IMR-90 (cell line): ENCODE measurements around the gene COL2A1.

ENCODE experiments used
- POLR2A ChIP-seq: IDR thresholded peaks from 2 replicates; pipeline ENCODE4 v1.6.1; 2012; ENCODE audit warnings: mild to moderate bottlenecking, low read depth, low read length
- TF ChIP-seq, protein P1 (sequence below): conservative IDR thresholded peaks from 2 replicates; pipeline ENCODE4 v1.5.1; 2012; ENCODE audit warnings: mild to moderate bottlenecking, low read depth, low read length, improper control_type of control experiment

DNA sequence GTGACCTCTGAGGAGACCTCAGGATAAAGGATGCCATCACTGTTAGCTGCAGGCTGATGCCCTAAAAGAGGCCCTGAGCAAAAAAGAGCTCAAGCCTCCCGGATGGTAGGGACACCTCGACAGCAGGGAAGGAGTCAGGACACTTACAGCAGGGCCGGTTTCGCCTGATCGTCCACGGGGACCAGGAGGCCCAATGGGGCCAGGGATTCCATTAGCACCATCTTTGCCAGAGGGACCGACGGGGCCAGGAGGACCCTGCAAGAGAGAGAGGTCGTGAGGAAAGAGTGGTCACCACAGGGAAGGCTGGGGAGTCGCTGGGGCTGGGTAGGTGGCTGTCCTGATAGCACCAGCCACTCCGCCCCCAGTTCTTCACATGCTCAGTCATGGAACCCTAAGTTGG, 28.5 kb downstream of the COL2A1 start:
- TF ChIP-seq, protein P1, sequence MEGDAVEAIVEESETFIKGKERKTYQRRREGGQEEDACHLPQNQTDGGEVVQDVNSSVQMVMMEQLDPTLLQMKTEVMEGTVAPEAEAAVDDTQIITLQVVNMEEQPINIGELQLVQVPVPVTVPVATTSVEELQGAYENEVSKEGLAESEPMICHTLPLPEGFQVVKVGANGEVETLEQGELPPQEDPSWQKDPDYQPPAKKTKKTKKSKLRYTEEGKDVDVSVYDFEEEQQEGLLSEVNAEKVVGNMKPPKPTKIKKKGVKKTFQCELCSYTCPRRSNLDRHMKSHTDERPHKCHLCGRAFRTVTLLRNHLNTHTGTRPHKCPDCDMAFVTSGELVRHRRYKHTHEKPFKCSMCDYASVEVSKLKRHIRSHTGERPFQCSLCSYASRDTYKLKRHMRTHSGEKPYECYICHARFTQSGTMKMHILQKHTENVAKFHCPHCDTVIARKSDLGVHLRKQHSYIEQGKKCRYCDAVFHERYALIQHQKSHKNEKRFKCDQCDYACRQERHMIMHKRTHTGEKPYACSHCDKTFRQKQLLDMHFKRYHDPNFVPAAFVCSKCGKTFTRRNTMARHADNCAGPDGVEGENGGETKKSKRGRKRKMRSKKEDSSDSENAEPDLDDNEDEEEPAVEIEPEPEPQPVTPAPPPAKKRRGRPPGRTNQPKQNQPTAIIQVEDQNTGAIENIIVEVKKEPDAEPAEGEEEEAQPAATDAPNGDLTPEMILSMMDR, result no peak
- TF ChIP-seq POLR2A, result no peak
